H9 (cell line): ENCODE measurements around the gene STON2. TPM values are rescaled to one million over a fixed set of nuclear protein-coding genes. Genes with fewer than 3 reads are reported as not detected.
A peak's percentile ranks its signal among the peaks of the same experiment; 100 is the strongest.

Experiments
- DNase-seq: peaks from one replicate; pipeline ENCODE4 v3.0.0-alpha.2; 2017
- H2AFZ ChIP-seq: one replicate; pipeline ENCODE4 v1.6.1; 2013; ENCODE audit warnings: mild to moderate bottlenecking, low read length, control low read depth, moderate library complexity
- H2AK5ac ChIP-seq: 2 replicates; pipeline ENCODE4 v1.6.1; 2013; ENCODE audit warnings: low read length, control low read depth, mixed read lengths; ENCODE audit not compliant: insufficient read length
- H2BK120ac ChIP-seq: one replicate; pipeline ENCODE4 v1.6.1; 2013; ENCODE audit warnings: low read depth, mild to moderate bottlenecking, low read length, control low read depth, inconsistent platforms; ENCODE audit not compliant: poor library complexity, severe bottlenecking
- H2BK12ac ChIP-seq: 2 replicates; pipeline ENCODE4 v1.6.1; 2013; ENCODE audit warnings: low read length, control low read depth, mixed read lengths, low read depth; ENCODE audit not compliant: insufficient read length
- H2BK15ac ChIP-seq: 2 replicates; pipeline ENCODE4 v1.6.1; 2013; ENCODE audit warnings: low read depth, low read length, control low read depth
- H2BK20ac ChIP-seq: one replicate; pipeline ENCODE4 v1.6.1; 2013; ENCODE audit warnings: low read depth, mild to moderate bottlenecking, low read length, control low read depth, inconsistent platforms; ENCODE audit not compliant: poor library complexity, severe bottlenecking
- H2BK5ac ChIP-seq: 2 replicates; pipeline ENCODE4 v1.6.1; 2013; ENCODE audit warnings: low read length, control low read depth, mixed read lengths; ENCODE audit not compliant: insufficient read length
- H3K14ac ChIP-seq: 2 replicates; pipeline ENCODE4 v1.6.1; 2013; ENCODE audit warnings: low read length, control low read depth; ENCODE audit not compliant: insufficient read depth
- H3K18ac ChIP-seq: 2 replicates; pipeline ENCODE4 v1.6.1; 2013; ENCODE audit warnings: low read depth, mild to moderate bottlenecking, mixed read lengths, low read length, control low read depth; ENCODE audit not compliant: insufficient read length
- H3K23ac ChIP-seq: 2 replicates; pipeline ENCODE4 v1.6.1; 2013; ENCODE audit warnings: low read length, control low read depth, mixed read lengths, low read depth; ENCODE audit not compliant: insufficient read length
- H3K23me2 ChIP-seq: 2 replicates; pipeline ENCODE4 v1.6.1; 2013; ENCODE audit warnings: low read depth, mild to moderate bottlenecking, mixed read lengths, low read length, control low read depth; ENCODE audit not compliant: insufficient read length, poor library complexity, severe bottlenecking
- H3K27ac ChIP-seq: 2 replicates; pipeline ENCODE4 v1.5.1; 2013; ENCODE audit warnings: low read length, control low read depth, mixed read lengths, low read depth; ENCODE audit not compliant: insufficient read length
- H3K27me3 ChIP-seq: 2 replicates; pipeline ENCODE4 v1.6.1; 2013; ENCODE audit warnings: low read length, control low read depth, inconsistent platforms; ENCODE audit not compliant: insufficient read depth
- H3K4ac ChIP-seq: 2 replicates; pipeline ENCODE4 v1.6.1; 2013; ENCODE audit warnings: low read depth, mild to moderate bottlenecking, control low read depth, inconsistent platforms, low read length, moderate library complexity
- H3K4me1 ChIP-seq: 2 replicates; pipeline ENCODE4 v1.6.1; 2013; ENCODE audit warnings: low read length, control low read depth, inconsistent platforms; ENCODE audit not compliant: insufficient read depth
- H3K4me2 ChIP-seq: 2 replicates; pipeline ENCODE4 v1.6.1; 2013; ENCODE audit warnings: low read length, control low read depth, mixed read lengths; ENCODE audit not compliant: insufficient read length, insufficient read depth
- H3K56ac ChIP-seq: 2 replicates; pipeline ENCODE4 v1.6.1; 2013; ENCODE audit warnings: low read depth, mild to moderate bottlenecking, mixed read lengths, low read length, control low read depth; ENCODE audit not compliant: insufficient read length
- H3K79me1 ChIP-seq: 2 replicates; pipeline ENCODE4 v1.6.1; 2013; ENCODE audit warnings: low read depth, mild to moderate bottlenecking, moderate library complexity, low read length, control low read depth, inconsistent platforms; ENCODE audit not compliant: insufficient read depth, poor library complexity, severe bottlenecking
- H3K79me2 ChIP-seq: 2 replicates; pipeline ENCODE4 v1.6.1; 2013; ENCODE audit warnings: low read length, control low read depth, inconsistent platforms; ENCODE audit not compliant: insufficient read depth
- H3K9ac ChIP-seq: 2 replicates; pipeline ENCODE4 v1.6.1; 2013; ENCODE audit warnings: low read length, control low read depth, mixed read lengths; ENCODE audit not compliant: insufficient read length; ENCODE audit errors: extremely low read depth
- H3K9me3 ChIP-seq: one replicate; pipeline ENCODE4 v1.6.1; 2013; ENCODE audit warnings: low read depth, low read length, inconsistent platforms; ENCODE audit not compliant: control insufficient read depth
- H3T11ph ChIP-seq: one replicate; pipeline ENCODE4 v1.6.1; 2013; ENCODE audit warnings: mild to moderate bottlenecking, low read length, control low read depth, inconsistent platforms
- H4K20me1 ChIP-seq: one replicate; pipeline ENCODE4 v1.6.1; 2013; ENCODE audit not compliant: control insufficient read depth, insufficient read length, insufficient read depth
- H4K5ac ChIP-seq: 2 replicates; pipeline ENCODE4 v1.6.1; 2013; ENCODE audit warnings: low read depth, mild to moderate bottlenecking, mixed read lengths, low read length, control low read depth; ENCODE audit not compliant: insufficient read length
- H4K8ac ChIP-seq: replicated peaks from 2 replicates; pipeline ENCODE4 v1.6.1; 2013; ENCODE audit warnings: low read length, control low read depth, mixed read lengths, low read depth; ENCODE audit not compliant: insufficient read length
- H4K91ac ChIP-seq: 2 replicates; pipeline ENCODE4 v1.6.1; 2013; ENCODE audit warnings: low read depth, mild to moderate bottlenecking, moderate library complexity, mixed read lengths, low read length, control low read depth; ENCODE audit not compliant: insufficient read length
- H3K27ac Mint-ChIP-seq, 3 experiments: 2 replicates in 2 of 3; 3 replicates in 1 of 3; pipeline ENCODE4 v1.8.0; 2020 to 2021; ENCODE audit warnings: mixed read lengths in 3 of 3, mild to moderate bottlenecking in 1 of 3, moderate library complexity in 1 of 3
- H3K27me3 Mint-ChIP-seq: 2 replicates; pipeline ENCODE4 v1.8.0; 2021; ENCODE audit warnings: low read depth, mild to moderate bottlenecking, moderate library complexity, mixed read lengths
- H3K36me3 Mint-ChIP-seq, 3 experiments: 2 replicates in 2 of 3; 3 replicates in 1 of 3; pipeline ENCODE4 v1.8.0; 2020 to 2021; ENCODE audit warnings: low read depth in 3 of 3, mixed read lengths in 3 of 3; ENCODE audit not compliant: insufficient read depth in 1 of 3
- H3K4me1 Mint-ChIP-seq, 2 experiments: 2 replicates each; pipeline ENCODE4 v1.8.0; 2020; ENCODE audit warnings: mixed read lengths in 2 of 2
- H3K4me3 Mint-ChIP-seq, 2 experiments: 2 replicates in 1 of 2; 3 replicates in 1 of 2; pipeline ENCODE4 v1.8.0; 2020 to 2021; ENCODE audit warnings: mild to moderate bottlenecking in 2 of 2, mixed read lengths in 2 of 2, moderate library complexity in 1 of 2
- H3K9me3 Mint-ChIP-seq, 2 experiments: 2 replicates in 1 of 2; 3 replicates in 1 of 2; pipeline ENCODE4 v1.8.0; 2020; ENCODE audit warnings: mild to moderate bottlenecking in 2 of 2, mixed read lengths in 2 of 2, moderate library complexity in 1 of 2
- CTCF ChIP-seq: fragments of 200-600 bp; sonication (generic); conservative IDR thresholded peaks from 3 replicates; pipeline ENCODE4 v1.8.0; 2021; ENCODE audit warnings: antibody characterized with exemption, mild to moderate bottlenecking
- WGBS: extraction: QIAGEN DNeasy Blood & Tissue Kit; methylation state at CpG from one replicate; pipeline ENCODE4 v1.1.7; 2013; ENCODE audit warnings: missing lambda C conversion rate, low lambda C conversion rate, mixed read lengths; ENCODE audit not compliant: insufficient read length; ENCODE audit errors: extremely low coverage; 5-methylcytosine and 5-hydroxymethylcytosine counted together
- total RNA-seq: library from RNA; stranded (reverse); gene quantifications from 2 replicates; pipeline ENCODE4 v1.2.1, GENCODE V29; 2021

STON2 gene
- total RNA-seq, 1 experiment from 2014 or later = 62.9 TPM

DNA sequence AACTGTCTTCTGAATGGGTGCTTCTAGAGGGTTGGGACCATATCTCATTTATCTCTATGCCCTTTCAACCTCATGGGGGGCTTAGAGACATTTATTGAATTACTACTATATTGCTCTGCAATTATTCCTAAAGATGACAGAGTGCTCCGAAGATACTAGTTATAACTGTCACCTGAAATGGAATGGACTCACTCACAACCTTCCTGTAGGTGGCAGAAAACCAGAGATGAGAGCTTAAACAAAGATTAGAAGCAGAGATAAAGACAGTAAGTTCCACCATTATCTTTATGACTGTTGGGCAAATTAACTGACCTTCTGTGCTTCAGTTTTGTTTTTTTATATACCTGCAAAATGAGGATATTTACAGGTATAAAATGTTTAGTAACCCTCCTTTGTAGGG is 147.8 kb downstream of the STON2 start:
- H4K20me1 ChIP-seq = no peaks in the 10 kb centered on the region
- TF ChIP-seq CTCF = peak; percentile 53
- no peak overlapping the region for H3K18ac ChIP-seq
- H3K23me2 ChIP-seq = no peaks in the 10 kb centered on the region
- no peak for DNase-seq
- no peaks in the 10 kb centered on the region for H3K27me3 ChIP-seq
- no peak overlapping the region for H3K27ac ChIP-seq
- H4K8ac ChIP-seq = no peak overlapping the region
- no peaks in the 10 kb centered on the region for H3K79me2 ChIP-seq
- H2BK120ac ChIP-seq = no peak overlapping the region
- H3K36me3 Mint-ChIP-seq = peaks cover 0 to 5% (median 0%) of the 10 kb centered on the region in 3 experiments; a peak in 3 of 7 replicates
- H3K27me3 Mint-ChIP-seq = no peaks in the 10 kb centered on the region; the same call in 1 of the 2 replicates
- no peak overlapping the region for H2BK15ac ChIP-seq
- H3K4me1 Mint-ChIP-seq = peaks cover 10% of the 10 kb centered on the region in 2 experiments
- H2BK20ac ChIP-seq = no peak overlapping the region
- no peak overlapping the region for H3K56ac ChIP-seq
- peaks cover 2% of the 10 kb centered on the region; the same call in 1 of the 2 replicates for H3K4me1 ChIP-seq
- no peak overlapping the region for H2AK5ac ChIP-seq
- no peak overlapping the region for H3K4ac ChIP-seq
- H4K91ac ChIP-seq = no peak overlapping the region
- H3K9me3 ChIP-seq = no peaks in the 10 kb centered on the region
- no peak overlapping the region for H3K14ac ChIP-seq
- H3T11ph ChIP-seq = no peak overlapping the region
- no peaks in the 10 kb centered on the region for H3K79me1 ChIP-seq
- H3K23ac ChIP-seq = no peak overlapping the region
- H3K9ac ChIP-seq = no peak overlapping the region
- no peak overlapping the region for H3K4me2 ChIP-seq
- no peak overlapping the region for H3K4me3 Mint-ChIP-seq
- H3K9me3 Mint-ChIP-seq = 0 out of 5 replicates have a peak, but pooled peaks cover 0 to 3% of the 10 kb centered on the region in 2 experiments
- WGBS = no CpG with 5 or more reads among the region's 1 CpG
- H3K27ac Mint-ChIP-seq = no peak overlapping the region
- no peak overlapping the region for H4K5ac ChIP-seq
- H2AFZ ChIP-seq = no peak overlapping the region
- no peak overlapping the region for H2BK5ac ChIP-seq
- H2BK12ac ChIP-seq = no peak overlapping the region
